Stimulated activated CD4-positive, alpha-beta T cell treated with anti-CD3 and anti-CD28 coated beads, Interleukin-15, amount 100 ng/mL, for 48 hours (primary cell): ENCODE measurements around the gene TMC6.
"Not testable (repeated sequence)": the region's sequence is repeated elsewhere in the genome, so short reads cannot be mapped to it uniquely, and the experiment has no call there.

Experiments
- DNase-seq, 2 donors: peaks; one replicate each; pipeline ENCODE4 v3.0.0-alpha.2; 2020; ENCODE audit warnings: low read depth in 2 of 2

The TMC6 gene

GRCh38 chr17:78124081-78124835, 4.3 kb downstream of the TMC6 start:
- DNase-seq: no peak

DNA sequence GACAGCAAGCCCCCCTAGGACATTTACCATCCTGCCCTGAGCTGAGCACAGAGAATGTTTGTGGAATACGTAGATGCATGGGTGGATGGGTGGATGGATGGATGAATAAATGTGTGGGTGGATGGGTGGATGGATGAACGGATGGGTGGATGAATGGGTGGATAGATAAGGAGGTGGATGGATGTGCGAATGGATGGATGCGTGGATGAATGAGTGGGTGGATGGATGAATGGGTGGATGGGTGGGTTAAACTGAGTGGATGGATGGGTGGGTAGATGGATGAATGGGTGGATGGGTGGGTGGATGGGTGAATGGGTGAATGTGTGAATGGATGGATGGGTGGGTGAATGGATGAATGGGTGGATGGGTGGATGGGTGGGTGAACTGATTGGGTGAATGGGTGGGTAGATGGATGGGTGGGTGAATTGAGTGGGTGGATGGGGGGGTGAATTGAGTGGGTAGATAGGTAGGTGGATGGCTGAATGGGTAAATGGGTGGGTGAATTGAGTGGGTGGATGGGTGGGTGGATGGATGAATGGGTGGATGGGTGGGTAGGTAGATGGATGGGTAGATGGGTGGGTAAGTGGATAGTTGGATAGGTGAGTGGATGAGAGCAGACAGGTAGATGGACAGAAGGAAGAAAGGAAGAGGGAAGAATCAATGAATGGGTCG, 5.2 kb downstream of the TMC6 start:
- no peak for DNase-seq

DNA sequence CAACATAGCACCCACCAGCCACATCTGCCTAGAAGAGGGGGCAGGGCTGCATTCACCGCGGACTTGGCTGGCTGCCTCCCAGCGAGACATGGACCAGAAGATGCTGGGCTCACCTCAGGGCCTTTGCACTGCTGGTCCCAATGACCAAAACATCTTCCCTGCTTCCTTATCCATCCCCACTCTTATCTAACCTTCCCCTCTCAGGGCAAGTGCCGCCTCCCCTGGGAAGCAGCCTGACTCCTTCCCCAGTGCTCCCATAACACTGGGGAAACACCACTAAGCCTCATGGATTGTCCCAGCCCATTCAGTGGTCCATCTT, 5.7 kb downstream of the TMC6 start:
- DNase-seq: no peak

DNA sequence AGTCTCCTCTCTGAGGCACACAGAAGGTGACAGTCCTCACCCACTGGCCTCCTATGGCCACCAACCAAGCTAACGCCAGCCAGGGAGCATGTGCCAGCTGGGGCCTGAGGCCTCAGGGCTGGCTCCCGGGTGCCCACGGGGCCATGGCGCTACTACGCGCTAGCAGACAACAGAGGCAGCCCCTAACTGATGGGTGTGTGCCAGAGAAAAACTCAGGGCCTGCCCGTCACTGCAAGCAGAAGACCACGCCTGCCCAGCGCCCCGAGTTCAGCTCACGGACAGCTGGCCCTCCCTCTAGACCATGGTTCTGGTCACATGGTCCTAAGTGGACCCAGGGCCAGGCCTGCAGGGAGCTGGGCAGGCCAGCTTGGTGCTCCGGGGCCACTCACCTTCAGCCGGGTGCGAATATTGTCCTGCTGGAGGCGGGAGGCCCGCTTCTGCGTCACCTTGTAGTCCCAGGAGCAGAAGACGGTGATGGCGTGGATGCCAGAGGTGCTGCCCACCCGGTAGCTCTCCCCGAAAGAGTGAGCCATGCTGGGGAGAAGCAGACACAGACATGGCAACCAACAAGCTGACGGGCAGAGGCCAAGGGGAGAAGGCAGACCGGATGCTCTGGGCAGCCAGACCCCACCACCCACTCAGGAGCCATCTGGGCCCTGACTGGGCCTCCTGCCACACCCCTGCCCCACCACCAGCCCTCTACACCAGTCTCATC, 6.2 kb downstream of the TMC6 start:
- no peak for DNase-seq

GRCh38 chr17:78121801-78122215, 6.7 kb downstream of the TMC6 start:
- DNase-seq: no peak

GRCh38 chr17:78120971-78121800, 7.4 kb downstream of the TMC6 start:
- no peak for DNase-seq

GRCh38 chr17:78120537-78120936, 8.0 kb downstream of the TMC6 start:
- no peak for DNase-seq

DNA sequence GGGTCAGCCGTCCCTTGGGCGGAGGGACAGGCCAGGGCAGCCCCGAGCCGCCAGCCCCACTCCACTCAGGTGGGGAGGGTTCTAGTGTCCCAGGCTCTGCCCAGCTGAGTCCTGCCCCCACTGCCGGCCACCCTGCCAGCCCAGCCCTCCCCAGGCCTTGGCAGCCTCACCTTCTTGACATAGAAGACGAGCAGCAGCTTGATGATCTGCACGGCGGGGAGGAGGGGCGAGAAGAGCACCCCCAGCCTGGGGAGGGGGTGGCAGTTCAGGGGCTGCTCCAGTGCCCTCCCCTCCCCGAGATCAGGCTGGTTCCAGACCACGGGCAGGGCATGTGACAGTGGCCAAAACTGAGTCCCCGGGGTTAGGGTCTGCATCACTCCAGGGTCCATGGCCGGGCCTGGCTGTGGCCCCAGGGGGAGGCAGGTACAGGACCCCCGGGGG, 9.7 kb downstream of the TMC6 start:
- DNase-seq: no peak

DNA sequence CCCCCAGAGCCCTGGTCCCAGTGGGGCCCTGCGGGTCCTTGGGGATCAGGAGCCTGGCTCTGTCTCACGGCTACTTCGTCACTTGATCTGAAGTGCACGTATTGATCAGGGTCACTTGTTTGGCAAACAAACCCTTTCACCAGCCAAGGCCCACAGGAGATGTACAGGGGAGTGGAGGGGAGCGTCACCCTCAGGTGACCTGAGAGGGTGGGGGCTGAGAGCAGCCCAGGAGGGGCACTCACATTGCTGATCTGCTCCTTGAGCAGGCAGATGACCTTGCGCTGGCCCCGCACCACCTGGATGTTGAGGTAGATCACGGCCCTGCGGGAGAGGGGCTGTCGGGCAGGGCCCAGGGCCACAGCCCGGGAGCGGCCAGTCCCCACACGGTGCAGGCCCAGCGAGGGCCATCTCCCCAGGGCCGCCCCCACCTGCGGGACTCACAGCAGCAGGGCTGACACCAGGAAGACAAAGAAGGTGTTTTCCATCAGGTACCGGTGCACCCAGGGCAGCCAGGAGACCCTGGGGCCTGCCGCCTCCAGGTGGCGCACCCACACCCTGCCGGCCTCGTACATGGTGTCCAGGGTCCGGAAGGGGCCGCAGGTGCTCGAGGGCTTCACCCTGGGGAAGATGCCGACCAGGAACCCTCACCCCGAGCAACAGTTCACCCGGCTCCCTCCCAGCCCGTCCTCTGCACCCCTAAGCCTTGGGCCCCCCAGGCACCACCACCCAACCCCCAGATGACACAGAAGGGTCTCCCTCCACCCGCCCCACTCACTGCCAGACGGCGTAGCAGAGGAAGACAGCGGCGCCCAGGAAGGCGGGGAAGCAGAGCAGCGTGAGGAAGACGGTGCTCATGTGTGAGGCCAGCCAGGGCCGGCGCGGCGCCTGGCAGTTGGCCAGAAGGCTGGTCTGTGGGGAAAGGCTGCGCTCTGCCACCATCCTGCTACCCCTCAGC, 11.3 kb downstream of the TMC6 start:
- no peak for DNase-seq

DNA sequence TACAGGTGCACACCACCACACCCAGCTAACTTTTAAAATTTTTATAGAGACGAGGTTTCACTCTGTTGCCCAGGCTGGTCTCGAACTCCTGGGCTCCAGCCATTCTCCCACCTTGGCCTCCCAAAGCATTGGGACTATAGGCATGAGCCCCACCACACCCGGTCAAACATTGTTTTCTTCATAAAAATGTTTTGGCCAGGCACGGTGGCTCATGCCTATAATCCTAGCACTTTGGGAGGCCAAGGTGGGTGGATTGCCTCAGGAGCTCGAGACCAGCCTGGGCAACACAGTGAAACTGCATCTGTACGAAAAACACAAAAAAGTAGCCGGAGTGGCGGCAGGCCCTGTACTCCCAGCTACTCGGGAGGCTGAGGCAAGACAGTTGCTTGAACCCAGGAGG, 12.1 kb downstream of the TMC6 start:
- DNase-seq: no peak

DNA sequence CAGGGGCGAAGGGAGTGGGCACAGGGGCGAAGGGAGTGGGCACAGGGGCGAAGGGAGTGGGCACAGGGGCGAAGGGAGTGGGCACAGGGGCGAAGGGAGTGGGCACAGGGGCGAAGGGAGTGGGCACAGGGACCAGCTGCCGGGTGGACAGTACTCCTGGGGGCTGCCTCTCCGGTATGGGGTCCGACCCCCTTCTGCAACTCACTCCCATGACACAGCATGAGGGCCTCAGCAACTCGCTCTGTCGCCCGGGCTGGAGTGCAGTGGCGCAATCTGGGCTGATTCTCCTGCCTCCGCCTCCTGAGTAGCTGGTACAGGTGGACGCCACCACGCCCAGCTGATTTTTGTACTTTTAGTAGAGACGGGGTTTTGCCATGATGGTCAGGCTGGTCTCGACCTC, 12.8 kb downstream of the TMC6 start:
- not testable (repeated sequence) for DNase-seq

DNA sequence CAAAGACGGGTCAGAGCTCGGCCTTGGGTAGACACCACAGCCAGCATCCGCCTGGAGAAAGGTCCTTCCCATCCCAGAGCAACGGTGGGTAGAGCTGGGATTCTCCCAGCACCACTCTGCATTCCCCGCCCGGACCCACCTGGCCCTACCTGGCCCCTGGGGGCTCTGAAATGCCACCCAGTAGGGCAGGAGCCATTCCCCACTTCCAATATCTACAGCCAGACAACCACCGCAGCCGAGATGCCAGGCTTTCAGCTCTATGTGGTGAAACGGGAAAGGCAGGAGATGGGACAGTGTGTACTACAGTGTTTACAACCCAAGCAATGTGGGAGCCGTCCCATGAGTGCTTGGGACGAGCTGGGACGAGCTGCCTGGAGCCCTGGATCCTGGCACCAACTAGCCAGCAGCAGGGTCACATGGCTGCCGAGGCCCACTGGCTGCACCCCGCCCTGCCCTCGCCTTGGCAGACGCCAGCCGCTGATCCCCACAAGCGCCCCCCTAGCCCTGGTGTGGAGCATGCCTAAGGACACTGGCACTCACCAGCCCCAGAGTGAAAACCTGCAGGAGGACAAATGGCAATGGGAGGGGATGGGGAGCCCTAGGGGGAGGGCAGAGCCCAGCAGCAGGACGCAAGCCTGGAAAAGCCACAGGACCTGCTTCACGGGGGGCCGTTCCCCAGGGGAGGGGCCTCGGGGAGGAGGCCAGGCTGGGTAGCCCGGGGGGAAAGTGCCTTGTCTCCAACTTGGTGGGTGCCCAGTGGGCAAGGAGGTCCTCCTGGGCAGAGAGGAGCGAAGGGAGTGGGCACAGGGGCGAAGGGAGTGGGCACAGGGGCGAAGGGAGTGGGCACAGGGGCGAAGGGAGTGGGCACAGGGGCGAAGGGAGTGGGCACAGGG, 13.5 kb downstream of the TMC6 start:
- no peak for DNase-seq

GRCh38 chr17:78113804-78114785, 14.5 kb downstream of the TMC6 start:
- no peak for DNase-seq

GRCh38 chr17:78112518-78113471, 15.8 kb downstream of the TMC6 start:
- peak; percentile 61 to 71 for DNase-seq

- DNase-seq: no peak
These were observed 16.6 kb downstream of the TMC6 start for GRCh38 chr17:78111727-78112517.

GRCh38 chr17:78111016-78111726, 17.4 kb downstream of the TMC6 start:
- no peak for DNase-seq
